HCT116 (cell line): ENCODE measurements around the gene CDC42SE2.

Experiments
- CEBPB ChIP-seq: IDR thresholded peaks from 2 replicates; pipeline ENCODE4 v1.6.1; 2012; ENCODE audit warnings: low read depth
- EZH2 ChIP-seq: fragments of 200-600 bp; sonication (generic); IDR thresholded peaks from 2 replicates; pipeline ENCODE4 v1.6.1; 2017; ENCODE audit warnings: antibody characterized with exemption, mixed run types
- FOSL1 ChIP-seq: IDR thresholded peaks from 2 replicates; pipeline ENCODE4 v1.6.1; 2012; ENCODE audit warnings: low read depth
- POLR2A ChIP-seq: IDR thresholded peaks from 2 replicates; pipeline ENCODE4 v1.7.0; 2011; ENCODE audit warnings: borderline replicate concordance; ENCODE audit not compliant: insufficient read depth, insufficient read length; ENCODE audit errors: extremely low read depth
- POLR2AphosphoS5 ChIP-seq: IDR thresholded peaks from 2 replicates; pipeline ENCODE4 v1.6.1; 2011; ENCODE audit warnings: mild to moderate bottlenecking, low read depth, low read length, moderate library complexity
- SP1 ChIP-seq: IDR thresholded peaks from 2 replicates; pipeline ENCODE4 v1.6.1; 2012; ENCODE audit warnings: low read depth
- ZFX ChIP-seq: fragments of 450-650 bp; IDR thresholded peaks from 2 replicates; pipeline ENCODE4 v1.6.1; 2017
- TF ChIP-seq, protein P1 (sequence below), 3 experiments: fragments of 200-600 bp in 1 of 3; sonication (generic) in 1 of 3; IDR thresholded peaks in 2 of 3; conservative IDR thresholded peaks in 1 of 3; 2 replicates each; pipeline ENCODE4 v1.5.1; 2012 to 2017; ENCODE audit warnings: low read depth in 2 of 3, low read length in 2 of 3, antibody characterized with exemption in 1 of 3, borderline replicate concordance in 1 of 3, control low read depth in 1 of 3, mild to moderate bottlenecking in 1 of 3, mixed read lengths in 1 of 3, mixed run types in 1 of 3, moderate library complexity in 1 of 3; ENCODE audit not compliant: insufficient read depth in 1 of 3

DNA sequence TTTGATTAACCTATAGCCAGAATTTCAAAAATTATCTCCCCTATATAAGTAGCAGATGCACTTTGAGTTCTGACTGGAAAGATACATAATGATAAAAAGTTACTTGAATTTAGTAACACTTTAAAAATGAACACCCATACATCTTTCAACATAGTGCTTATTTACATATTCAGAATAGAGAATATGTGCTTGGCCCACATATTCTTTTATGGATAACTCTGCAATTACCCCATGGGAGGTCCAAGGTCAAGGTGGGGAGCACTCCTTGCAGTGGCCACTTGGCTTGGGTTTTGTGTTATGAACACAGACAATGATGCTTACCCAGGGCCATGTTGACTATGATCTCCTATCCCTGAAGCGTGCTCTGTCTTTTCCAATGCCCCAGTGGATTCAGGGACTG lies 169.3 kb downstream of the CDC42SE2 start:
- TF ChIP-seq SP1 (no peak), POLR2AphosphoS5 (no peak), CEBPB (no peak), POLR2A (no peak), ZFX (no peak), FOSL1 (no peak), EZH2 (no peak)
- TF ChIP-seq, protein P1, sequence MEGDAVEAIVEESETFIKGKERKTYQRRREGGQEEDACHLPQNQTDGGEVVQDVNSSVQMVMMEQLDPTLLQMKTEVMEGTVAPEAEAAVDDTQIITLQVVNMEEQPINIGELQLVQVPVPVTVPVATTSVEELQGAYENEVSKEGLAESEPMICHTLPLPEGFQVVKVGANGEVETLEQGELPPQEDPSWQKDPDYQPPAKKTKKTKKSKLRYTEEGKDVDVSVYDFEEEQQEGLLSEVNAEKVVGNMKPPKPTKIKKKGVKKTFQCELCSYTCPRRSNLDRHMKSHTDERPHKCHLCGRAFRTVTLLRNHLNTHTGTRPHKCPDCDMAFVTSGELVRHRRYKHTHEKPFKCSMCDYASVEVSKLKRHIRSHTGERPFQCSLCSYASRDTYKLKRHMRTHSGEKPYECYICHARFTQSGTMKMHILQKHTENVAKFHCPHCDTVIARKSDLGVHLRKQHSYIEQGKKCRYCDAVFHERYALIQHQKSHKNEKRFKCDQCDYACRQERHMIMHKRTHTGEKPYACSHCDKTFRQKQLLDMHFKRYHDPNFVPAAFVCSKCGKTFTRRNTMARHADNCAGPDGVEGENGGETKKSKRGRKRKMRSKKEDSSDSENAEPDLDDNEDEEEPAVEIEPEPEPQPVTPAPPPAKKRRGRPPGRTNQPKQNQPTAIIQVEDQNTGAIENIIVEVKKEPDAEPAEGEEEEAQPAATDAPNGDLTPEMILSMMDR (IDR thresholded peaks at IDR 0.05 in 2 of 3, conservative IDR thresholded peaks at IDR 0.05 in 1 of 3; ENCODE audit: borderline replicate concordance in 1 of 3, insufficient read depth in 1 of 3, low read depth in 2 of 3, low read length in 2 of 3) = no peak
